Skin of body (tissue), 2 donors: Measurements from ENCODE around the gene MAF. TPM values are rescaled to one million over a fixed set of nuclear protein-coding genes. Genes with fewer than 3 reads are reported as not detected.

Experiments used
- DNase-seq: peaks from one replicate; lab custom pipeline; 2025; lab: John Stamatoyannopoulos, UW
- total RNA-seq: library from RNA; depleted of rRNA; stranded (reverse); fragments of >200 nt; gene quantifications from one replicate; pipeline ENCODE4 v1.2.3, GENCODE V29; 2014

Gene MAF
- total RNA-seq, 1 donor from 2014 or later = 31.6 TPM

DNA sequence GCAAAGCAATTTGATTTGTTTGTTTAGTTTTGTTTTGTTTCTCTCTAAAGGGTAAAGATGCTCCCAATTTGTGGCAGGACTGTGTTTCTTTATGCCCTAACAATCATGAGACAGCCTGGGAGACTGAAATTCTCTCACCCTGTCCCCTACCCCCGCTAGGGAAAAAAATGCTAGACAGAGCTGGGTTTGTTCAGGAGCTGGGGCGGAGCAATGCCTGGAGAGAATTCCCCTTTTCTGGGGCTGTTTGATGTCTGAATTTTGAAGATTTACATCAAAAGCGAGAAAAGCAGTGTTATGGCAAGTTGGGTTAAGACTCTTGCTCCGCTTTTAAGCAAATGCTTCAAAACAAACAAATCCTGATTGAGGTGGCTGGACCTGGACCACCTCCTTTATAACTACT is 8.4 kb downstream of the MAF start:
- no peak for DNase-seq

- DNase-seq = no peak
Measured at GRCh38 chr16:79589601-79590102, 10.9 kb downstream of the MAF start.

- DNase-seq = no peak
Measured at GRCh38 chr16:79587897-79588296, 12.6 kb downstream of the MAF start.

GRCh38 chr16:79587296-79587695 is 13.2 kb downstream of the MAF start:
- DNase-seq = peak; percentile 65

DNA sequence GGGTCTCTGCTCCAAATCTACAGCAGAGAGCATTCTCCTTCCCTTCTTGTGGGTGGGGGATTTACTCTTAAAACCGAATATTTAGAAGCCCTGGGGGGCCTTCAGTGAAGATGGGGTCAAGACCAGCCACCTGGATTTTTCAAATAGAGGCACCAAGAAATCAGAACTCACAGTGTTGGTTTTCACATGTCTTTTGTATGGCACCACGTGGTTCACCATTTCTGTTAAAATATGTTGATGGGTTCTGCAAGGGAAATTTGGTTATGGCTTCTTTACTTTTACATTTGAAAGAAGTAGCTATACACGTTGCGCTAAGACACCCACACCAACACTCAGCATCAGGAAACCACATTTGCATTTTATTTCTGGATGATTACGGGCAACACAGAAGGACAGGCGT is 17.7 kb downstream of the MAF start:
- DNase-seq = no peak

DNA sequence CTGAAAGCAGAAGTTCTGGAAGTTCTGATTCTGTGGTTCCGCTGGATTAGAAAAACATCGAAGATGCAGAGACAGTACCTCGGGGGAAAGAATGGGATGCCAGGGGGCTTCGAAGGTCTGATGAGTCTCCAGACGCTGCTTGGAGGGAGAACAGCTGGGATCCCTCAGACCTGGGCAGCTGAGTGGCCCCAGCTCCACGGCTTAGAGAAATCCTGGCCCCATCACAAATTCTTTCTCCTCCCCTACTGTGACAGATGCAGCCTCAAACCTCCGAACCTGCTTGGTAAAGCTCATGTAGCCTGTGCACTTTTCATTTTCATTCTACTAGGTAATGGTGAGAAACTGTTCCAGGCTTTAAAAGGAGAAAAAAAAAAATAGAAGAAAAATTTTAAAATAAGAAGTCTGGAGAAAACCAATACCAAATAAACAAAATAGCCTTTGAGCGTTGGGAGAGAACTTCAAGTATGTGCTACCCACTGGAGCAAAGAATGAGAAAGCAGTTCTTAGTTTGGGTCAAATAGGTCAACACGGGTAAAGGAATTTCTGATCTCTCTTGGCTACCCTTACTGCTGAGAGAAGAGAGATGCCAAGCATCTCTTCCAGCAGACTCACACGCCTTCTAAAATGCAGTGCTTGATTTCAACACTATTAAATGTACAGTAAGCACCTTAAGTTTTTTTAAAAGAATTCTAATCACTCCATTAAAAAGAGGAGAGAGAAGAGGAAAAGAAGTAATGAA is 19.9 kb downstream of the MAF start:
- DNase-seq = no peak

GRCh38 chr16:79576602-79577001 is 23.9 kb downstream of the MAF start:
- no peak for DNase-seq

DNA sequence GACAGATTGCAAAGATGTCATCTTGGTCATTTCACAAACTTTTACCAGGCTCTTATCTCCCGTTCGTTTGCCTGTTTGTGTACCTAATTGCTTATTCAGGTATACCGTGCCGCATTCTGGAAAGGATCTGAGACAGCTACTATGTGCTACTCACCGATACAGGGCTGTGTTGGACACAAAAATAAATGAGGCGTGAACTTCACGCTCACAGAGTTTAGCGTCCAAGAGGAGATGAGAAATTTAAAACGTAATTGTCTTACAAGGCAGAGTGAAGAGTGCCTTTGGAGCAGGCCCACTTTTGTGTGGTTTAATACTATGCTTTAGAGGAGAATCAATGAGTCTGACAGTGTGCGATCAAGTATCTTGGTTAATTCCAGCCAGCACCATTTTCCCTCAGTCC is 26.7 kb downstream of the MAF start:
- no peak for DNase-seq

- DNase-seq = no peak
Measured at GRCh38 chr16:79573071-79573470, 27.5 kb downstream of the MAF start.

- DNase-seq = no peak
Measured at GRCh38 chr16:79571903-79572535, 28.5 kb downstream of the MAF start.

- peak; percentile 76 for DNase-seq
Measured at GRCh38 chr16:79571065-79571902, 29.3 kb downstream of the MAF start.

GRCh38 chr16:79564671-79565107 is 35.8 kb downstream of the MAF start:
- no peak for DNase-seq

- DNase-seq = no peak
Measured at GRCh38 chr16:79563921-79564320, 36.6 kb downstream of the MAF start.

DNA sequence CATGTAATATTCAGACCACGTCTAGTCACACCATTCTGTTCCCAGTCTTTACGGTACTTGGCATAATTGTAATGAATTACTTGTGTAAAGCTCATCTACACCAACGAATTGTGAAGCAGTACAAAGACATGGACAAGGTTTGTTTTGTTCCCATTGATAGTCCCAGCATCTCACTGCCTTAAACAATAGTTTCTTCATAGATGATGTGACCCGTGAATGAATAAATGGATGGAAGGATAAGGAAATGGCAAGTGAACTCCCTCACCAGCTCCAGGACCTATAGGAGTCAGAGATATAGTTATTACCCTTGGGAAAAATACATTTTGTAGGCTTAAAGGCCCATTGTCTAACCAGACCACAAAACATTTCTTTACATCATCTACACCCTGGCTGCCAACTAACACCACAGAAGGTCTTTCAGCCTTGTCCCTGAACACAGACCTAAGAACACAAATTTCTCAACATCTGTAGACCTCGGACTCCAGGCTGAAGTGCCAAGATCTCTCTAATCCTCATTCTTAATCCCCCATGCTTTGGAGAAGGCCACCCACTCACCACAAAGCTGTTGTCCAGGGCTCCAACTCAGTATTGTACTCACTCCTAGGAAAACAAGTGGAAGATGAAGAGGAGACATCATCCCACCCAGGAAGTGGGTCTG is 38.2 kb downstream of the MAF start:
- DNase-seq = no peak

DNA sequence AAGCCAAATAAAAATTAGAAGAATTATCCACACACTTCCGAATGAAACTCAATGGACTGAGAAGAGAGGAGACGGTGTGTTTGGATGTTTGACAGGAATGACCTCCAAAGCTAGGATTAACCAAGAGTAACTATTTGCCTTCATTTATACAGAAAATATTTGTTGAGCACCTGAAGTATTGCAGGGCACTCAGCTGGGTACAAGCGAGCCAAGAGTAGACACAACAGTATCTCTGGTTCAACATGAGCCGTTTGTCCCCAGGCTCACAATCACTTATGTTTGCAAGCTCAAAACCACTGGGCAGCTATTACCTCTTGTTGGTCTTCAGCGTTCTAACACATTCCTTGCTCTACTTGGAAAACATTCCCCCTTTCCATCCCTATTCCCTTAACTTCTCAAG is 38.8 kb downstream of the MAF start:
- no peak for DNase-seq

GRCh38 chr16:79560923-79561322 is 39.6 kb downstream of the MAF start:
- DNase-seq = no peak

- peak; percentile 32 for DNase-seq
Measured at GRCh38 chr16:79560318-79560717, 40.2 kb downstream of the MAF start.

DNA sequence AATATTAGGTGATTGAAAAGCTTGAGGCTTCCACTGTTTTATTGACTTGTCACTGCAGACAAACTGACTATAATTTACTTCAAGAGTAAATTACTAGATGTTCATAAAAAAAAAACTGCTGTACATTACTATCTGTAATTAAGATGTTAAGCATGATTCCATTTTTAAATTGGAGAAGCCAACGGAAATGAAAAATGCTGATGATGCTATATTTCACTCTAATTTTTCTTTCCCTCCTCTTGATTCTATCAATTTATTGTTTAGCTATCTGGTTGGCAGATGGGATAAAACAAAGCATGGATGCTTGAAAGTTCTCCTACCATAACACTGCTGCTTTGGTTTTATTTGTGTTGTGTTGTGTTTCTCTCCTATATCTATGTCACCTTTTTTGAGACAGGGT is 41.0 kb downstream of the MAF start:
- DNase-seq = no peak

GRCh38 chr16:79557421-79557820 is 43.1 kb downstream of the MAF start:
- no peak for DNase-seq

- DNase-seq = no peak
Measured at GRCh38 chr16:79554912-79555311, 45.6 kb downstream of the MAF start.

DNA sequence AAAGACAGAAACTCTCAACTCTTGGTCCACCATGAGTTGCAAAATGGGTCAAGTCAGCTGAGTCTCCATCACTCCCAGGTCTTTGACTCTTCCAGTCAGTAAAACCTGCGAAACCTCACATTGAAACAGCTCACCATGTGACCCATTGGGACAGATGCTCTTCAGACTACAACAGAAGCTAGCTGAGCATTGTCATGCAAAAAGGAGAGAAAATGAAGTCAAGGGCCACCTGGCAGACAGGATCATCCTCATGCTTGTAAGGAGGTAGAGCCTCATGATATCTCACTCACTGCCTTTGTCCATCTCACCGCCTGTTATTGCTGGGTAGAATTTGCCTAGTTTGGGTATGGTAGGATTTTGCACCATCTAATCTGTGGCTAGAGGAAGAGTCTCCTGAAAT is 50.2 kb downstream of the MAF start:
- no peak for DNase-seq

GRCh38 chr16:79547085-79547484 is 53.5 kb downstream of the MAF start:
- DNase-seq = no peak
